GM03348 (cell line): ENCODE data around the gene CORIN.
"Not testable (repeated sequence)": the region's sequence is repeated elsewhere in the genome, so short reads cannot be mapped to it uniquely, and the experiment has no call there.

Source experiments
- DNase-seq: peaks from one replicate; pipeline ENCODE4 v3.0.0; 2012; ENCODE audit warnings: low spot score

The CORIN gene

DNA sequence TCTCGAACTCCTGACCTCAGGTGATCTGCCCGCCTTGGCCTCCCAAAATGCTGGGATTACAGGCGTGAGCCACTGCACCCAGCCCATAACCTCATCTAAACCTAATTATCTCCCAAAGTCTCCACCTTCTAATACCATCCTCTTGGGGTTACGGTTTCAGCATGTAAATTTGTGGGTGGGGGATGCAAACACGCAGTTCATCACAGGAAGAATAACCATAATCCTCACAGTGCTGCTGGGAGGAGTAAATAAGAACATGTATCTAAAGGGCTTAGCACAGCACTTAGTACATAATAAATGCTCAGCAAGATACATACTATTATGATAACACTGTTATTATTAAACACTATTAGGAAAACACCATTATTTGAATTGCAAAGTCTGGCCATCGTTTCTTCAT lies 116.4 kb downstream of the CORIN start:
- DNase-seq = no peak

DNA sequence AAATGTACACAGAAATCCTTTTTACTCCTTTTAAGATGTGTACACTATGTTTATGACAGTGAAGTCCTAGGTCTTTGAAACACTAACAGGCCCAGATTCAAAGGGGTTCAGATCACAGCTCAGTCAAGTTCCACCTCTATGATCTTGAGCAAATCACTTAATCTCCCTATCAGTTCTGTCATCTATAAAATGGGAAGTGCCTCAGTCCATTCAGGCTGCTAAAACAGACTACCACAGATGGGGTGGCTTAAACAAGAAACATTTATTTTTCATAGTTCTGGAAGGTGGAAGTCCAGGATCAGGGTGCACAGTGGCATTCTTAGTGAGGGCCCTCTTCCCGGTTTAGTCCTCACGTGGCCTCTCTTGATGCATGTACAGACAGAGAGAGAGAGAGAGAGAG lies 117.1 kb downstream of the CORIN start:
- DNase-seq = no peak

DNA sequence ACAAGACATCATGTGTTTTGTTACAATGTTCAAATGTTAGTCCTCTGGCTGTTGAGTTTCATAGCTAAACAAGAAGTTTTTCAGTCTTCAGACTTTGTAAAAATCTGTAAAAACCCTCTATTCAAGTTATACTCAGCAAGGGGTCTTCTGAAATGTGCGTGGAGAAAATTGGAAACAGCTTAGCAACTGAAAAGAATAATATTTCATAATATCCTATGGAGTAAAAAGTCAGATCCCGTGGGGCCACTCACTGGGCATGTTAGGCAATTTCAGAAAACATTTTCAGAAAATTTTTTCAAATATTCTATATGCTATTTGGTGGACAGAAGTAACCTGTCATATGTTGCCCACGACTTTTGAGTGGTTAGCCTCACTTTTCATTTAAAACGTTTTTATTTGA lies 118.3 kb downstream of the CORIN start:
- no peak for DNase-seq

DNA sequence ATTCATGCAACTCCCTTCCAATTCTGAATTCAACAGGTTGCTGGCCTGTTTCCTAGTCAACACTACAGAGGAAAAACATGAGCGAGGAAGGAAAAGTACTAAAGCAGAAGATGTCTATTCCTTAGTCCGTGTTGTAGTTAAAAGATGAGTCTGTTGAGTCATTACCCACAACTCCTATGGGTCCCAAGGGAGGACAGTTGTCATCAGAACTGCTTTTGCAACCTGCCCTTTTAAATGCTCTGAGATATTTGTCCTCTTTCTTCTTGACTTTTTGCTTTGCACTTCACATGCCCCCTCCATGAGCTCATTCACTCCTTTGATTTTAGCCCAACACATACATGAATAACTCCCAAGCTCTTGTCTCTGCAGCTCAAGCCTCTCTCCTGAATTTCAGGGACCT lies 119.2 kb downstream of the CORIN start:
- no peak for DNase-seq

DNA sequence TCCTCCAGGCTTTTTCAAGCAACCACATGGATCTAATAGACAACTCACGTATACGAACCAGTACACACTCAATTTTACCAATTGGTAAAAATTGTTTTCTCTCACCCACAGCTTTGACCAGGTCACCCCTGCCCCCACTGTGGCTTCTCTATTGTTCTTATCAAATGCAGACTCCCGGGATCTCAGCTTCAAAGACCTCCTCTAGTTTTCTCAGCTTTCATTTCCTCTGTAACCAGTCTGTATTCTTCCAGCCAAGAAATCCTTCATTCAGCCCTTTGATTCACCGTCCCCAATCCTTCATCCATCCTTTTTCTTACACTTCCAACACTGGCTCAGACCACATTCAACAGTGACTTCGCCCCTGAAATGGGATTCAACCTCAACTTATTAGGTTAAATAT lies 120.7 kb downstream of the CORIN start:
- DNase-seq = no peak

DNA sequence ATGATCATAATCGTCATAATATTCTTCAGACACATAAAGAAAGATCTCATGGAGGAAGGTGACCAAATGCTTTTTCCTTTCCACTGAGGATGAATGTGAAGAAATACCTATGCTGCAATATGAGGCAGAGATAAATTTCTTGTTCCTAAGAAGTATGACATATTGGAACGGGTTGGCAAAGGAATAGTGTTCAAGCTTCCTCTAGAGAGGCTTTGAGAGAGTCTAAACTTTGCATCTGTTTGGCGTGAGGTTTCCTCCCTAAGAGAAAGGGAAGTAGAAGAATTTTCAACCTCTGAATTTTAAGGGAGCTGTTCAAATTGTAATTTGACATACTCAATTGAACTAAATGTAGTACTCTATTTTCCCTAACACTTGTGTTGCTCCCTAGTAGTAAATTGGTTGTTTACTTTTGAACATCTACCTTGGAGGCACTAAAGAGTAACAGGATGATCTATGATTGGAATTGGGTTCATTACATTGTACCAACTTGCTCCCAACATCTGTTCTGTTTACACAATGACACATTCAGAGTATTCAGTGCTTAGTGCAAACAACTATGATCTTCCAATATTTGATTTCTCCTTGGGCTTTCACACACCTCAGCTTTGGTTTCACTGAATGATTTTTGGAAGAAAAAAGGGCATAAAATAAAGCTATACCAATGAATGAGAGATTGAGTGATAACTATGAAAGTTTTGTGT lies 122.0 kb downstream of the CORIN start:
- DNase-seq = no peak

DNA sequence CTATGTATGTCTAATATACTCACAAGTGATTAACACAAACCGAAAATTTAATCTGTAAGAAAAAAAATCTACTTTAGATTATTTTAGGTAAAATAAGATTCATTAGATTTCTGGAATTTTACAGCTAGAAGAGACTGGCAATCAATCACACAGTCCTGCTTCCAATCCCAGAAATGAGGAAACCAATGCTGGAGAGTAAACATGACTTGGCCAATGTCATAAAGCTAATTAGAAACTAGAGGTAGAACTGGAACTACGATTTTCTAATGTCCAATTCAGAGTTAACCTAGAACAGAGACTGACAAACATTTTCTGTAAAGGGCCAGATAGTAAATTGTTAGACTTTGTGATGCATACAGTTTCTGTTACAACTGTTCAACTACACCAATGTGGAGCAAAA lies 123.6 kb downstream of the CORIN start:
- no peak for DNase-seq

DNA sequence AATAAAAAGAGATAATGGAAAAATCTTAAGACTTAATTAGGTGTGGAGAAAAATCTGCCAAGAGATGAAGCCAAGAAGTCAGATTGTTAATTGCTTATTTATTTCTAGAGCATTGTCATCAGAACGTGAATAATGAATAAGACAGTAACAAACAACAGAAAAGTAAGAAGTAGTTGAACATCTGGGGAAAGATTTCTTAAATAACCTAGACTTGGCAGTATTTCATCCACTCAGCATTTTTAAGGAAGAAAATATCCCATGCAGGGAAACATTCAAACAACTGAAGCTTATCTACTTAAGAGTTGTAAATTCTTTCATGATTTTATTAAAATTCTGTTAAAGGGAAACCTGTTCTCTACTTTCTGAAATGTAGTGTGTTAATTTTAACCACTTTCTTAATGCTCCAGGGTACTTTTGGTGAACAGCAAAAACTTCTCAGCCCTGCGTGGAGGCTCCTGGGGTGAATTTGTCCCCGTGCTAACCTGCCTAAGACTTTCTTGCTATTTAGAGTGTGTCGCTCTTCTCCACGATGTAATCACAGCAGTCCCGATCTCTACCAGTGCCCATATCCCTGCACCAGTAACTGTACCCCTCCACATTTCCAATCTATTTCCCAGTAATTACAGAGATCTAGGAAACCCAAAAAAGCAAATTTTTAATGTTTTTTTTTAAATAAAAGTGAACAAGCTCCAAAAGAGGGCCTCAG lies 124.6 kb downstream of the CORIN start:
- no peak for DNase-seq

DNA sequence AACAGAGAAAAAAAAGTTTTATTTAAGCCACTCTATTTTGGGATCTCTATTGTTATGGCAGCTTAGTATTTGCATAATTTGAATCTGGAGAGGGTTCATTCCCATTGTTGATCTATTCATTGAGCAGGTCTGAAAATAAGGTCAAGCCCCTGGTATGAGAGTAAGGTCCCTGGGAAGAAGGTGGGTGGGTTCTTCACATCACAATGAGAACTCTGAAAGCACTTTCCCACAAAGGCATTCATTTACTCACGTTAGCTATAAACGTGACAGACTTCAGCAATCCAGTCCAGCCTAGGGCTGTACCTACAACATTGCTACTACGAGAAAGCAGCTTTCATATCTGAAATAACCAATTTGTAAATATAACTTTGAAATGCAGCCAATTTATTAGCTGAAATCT lies 126.2 kb downstream of the CORIN start:
- no peak for DNase-seq

DNA sequence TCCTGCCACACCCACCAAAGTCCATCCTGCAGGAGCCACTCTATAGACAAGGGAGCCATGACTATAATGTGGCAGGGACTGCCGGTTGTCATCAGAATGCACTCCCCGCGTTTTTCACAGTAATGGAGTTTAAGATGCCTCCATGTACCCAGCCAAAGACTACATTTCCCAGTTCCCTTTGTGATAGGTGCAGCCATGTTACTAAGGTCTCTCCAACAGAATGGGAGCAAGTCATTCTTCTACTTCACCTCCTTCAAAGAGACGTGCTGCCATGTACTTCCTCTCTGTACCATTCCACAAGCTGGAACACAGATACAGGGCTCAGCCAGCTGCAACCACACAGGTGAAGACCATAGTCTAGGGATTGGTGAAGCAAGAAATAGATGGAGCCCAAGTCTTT lies 126.7 kb downstream of the CORIN start:
- DNase-seq = no peak

DNA sequence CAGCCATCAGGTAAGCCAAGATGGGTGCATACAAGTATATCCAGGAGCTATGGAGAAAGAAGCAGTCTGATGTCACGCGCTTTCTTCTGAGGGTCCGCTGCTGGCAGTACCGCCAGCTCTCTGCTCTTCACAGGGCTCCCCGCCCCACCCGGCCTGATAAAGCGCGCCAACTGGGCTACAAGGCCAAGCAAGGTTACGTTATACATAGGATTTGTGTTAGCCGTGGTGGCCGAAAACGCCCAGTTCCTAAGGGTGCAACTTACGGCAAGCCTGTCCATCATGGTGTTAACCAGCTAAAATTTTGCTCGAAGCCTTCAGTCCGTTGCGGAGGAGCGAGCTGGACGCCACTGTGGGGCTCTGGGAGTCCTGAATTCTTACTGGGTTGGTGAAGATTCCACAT lies 131.5 kb downstream of the CORIN start:
- not testable (repeated sequence) for DNase-seq

DNA sequence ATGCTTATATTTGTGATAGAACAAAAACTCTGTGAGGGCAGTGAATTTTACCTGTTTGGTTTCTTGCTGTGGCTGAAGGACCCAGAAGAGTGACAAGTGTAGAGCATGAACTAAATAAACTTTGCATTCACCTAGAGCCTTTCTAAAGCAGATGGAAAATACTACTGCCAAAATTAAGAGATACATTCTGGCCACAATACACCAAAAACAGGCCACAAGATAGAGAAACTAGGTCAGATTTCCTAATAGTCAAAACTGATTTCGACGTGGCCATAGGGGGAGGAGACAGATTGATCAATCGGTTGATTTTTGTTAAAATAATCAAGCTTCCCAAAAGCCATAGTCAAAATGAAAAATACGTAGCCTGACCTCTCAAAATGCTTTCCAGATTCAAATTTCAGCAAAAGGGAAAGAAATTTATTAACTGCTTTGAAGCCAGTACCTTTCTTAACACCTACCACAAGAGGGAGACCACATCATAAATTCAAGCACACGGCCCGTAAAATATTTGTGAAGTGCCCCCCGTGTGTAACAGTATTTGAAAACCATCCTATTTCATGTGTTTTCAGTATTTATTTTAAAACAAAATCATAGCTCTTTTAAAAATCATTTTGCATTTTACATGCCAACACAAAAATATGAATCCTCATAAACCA lies 132.4 kb downstream of the CORIN start:
- peak; percentile 14 for DNase-seq

DNA sequence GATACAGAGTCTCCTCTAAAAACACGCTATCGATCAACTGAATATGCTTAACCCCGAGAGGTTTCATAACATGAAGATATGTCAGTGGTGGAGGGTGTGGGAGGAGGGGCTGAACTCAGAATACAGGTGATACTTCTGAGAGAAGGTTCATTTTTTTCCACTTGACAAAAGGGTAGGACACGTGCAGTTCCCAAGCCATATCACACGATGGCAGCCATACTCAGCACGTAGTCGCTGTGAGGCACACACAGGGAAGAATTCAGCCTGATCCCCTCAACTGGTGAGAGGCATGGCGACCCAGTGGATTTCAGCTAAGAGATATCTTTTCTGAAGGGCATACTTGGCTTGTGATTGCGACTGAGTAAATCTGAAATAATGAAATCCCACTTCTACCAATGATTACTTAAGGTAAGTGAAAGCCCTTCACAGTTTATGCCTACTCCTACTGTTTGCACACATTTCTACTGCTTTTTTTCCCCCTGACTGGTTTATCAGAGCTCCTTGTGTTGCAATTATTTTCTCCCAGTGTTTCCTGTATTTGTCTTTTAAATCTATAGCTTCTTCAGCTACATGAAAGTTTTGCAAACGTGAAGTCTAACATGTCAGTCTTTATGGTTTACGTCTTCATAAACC lies 133.1 kb downstream of the CORIN start:
- peak; percentile 41 for DNase-seq

DNA sequence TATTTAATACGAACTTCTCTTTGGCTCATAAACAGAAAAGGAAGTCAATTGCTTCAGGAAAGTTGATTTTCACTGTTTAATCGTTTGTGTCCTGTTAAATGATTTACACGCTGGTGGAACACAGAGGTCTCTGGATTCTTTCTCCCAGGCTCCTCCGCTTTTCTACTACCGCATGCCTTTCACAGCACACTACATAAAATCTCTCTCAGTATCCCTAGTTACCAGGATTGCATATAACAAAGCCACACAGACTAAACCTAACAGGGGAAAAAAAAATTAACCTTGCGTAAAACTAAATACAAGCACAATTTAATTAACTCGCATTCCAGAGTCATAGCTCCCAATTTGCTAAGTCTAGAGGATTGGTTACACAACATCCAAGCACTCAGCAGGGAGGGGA lies 133.9 kb downstream of the CORIN start:
- DNase-seq = no peak

DNA sequence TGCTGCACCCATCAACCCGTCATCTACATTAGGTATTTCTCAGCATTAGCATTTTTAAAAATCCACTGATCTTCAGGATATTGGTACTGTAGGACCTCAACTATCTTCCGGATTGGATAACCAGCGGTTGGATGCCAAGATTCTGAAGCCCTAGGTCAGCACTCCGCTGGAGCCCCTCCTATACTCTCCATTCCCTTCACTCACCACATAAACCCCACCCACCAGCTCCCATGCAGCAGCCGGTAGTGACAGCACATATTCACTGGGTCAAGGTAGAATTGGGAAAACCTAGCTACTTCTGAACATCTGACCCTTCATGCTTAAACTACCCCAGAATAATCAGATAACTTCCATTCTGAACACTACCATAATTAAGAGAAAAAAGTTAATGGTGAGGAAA lies 134.9 kb downstream of the CORIN start:
- no peak for DNase-seq

DNA sequence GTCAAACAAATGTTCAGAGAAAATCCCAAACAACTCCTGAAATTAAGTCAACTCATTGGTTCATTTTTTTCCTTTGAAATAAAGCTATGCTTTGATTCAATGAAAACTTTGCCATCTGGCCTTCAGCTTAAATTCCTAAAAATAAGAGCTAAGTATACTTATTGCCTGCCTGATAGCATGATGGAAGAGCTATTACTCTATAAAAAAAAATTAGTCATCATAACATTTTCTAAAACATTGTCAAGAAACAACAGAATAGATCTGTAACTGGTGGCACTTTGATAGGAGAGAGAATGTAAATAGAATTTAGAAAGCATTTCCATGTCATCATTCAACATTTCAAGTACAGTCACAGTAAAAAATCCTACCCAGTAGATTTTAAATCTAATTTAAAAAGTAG lies 136.6 kb downstream of the CORIN start:
- DNase-seq = no peak

DNA sequence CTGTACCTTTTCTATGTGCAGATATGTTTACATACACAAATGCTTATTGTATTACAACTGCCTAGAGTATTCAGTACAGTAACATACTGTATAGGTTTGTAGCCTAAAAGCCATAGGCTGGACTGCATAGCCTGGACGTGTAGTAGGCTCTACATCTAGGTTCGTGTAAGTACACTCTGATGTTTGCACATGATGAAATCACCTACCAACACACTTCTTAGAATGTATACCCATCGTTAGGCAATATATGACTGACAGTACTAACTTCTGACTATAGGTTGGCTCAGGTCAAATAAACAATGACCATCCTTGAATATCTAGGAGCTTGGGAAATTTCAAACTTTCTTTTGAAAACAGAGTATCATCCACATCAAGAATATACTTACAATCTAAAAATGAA lies 139.0 kb downstream of the CORIN start:
- DNase-seq = no peak

DNA sequence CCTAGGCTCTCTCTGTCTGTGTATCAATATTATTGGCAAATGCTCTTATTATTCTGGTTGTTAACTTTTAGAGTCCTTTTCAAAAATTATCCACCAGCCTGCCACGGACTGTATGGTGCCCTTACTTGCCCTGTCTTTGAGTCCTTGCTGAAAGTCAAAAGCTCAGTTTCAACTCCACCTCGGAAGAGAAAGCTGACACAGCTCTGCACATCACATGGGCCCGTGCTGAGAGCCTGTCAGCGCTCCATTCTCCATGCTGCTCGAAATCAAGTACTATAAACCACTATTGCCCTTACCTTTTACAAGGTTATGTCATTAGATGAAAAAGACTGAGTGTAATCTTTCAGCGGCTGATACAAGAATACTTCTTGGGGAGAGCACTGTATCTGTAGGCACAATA lies 141.0 kb downstream of the CORIN start:
- no peak for DNase-seq

DNA sequence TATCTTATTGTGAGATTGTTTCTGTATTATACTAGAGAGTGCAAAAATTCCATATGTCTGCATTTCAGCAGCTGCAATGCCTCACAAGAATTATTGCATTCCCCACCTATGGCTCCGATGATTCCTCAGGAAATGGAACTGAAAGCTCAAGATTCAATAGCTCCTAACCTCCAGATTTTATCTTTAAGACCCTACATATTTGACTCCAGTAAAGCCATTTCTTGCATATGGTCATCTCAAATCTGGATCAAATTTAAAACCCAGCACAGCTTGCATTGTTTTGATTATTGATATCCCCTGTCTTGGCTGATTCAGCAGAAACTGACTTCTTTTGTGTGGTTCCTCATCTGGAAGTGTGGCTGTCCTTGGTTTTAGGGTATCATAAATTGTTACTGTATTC lies 142.6 kb downstream of the CORIN start:
- no peak for DNase-seq

DNA sequence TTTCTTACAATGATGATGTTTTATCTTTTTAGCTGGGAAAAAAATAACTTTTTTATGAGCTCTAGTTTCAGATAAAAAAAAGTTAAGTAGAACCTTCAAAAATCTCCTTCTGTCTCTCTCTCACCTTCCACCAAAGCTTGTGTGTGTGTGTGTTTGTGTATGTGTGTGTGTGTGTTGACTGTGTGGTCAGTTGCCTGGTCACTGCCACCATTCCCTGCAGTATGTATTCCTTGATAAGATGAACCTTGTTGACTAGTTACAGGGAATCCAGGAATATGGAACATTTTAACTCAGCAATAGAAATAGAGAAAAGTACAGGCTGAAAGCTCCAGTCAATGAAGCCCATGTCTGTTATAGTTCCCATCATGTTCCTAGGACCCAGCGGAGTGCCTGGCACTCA lies 143.5 kb downstream of the CORIN start:
- no peak for DNase-seq

DNA sequence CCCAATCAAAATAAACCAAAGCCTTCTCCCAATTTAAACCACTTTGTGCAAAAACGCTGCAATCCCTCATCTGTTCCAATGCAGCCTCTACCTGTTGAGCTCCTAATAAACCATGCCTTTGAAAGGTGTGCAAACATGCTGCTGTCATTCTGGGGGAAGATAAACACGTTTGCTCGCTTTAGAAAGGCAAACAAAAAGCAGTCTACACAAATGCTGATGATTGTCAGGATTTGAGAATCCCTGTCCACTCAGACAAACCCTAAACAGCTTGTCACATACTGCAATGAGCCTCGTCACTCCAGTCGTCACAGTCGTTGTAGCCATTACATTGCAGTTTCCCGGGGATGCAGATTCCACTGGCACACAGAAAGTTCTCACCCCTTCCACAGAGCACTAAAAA lies 145.2 kb downstream of the CORIN start:
- DNase-seq = no peak

DNA sequence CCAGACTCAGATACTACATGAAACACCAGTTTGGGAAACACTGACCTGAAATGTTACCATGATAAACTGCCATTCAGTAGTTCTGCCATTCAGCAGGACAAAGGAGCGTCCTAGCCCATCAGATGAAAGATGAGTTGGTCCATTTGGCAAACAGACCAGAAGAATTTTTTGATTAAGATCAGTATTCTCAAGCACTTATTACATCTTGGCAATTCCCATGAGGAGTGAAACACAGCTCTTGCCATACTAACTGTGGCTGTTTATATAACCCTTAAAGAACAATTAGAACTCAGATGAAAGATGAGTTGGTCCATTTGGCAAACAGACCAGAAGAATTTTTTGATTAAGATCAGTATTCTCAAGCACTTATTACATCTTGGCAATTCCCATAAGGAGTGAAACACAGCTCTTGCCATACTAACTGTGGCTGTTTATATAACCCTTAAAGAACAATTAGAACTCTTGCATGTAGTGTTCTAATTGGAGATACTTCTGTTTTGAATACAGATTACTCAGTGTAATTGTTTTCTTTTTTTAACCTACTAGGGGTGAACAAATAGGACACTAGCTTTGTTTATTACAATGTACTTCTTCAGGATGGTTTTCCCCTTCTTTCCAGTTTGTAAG lies 146.0 kb downstream of the CORIN start:
- DNase-seq = not testable (repeated sequence)

DNA sequence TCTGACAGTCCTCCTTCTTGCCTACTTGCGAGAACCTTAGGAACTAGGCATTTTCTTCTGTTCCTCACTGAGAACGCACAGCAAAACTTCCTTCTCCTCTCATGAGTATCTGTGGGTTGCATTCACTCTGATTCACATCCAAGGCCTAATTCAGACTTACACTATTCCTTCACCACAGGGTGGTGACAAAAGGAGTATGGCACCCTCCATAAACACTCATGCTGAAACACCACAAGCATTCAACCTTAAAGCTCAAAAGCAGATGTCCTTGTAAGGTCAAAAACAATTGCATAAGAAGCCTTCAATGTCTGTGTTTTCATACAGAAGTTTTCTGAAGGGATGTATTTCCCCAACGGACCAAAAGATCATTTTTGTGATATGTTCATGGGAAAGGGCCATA lies 147.3 kb downstream of the CORIN start:
- DNase-seq = no peak
